Embryonic facial prominence (tissue), 1 donor: ENCODE data around the gene PRKAG2.

Experiments used
- DNase-seq: peaks from one replicate; pipeline ENCODE4 v3.0.0-alpha.2; 2016; ENCODE audit errors: extremely low spot score

PRKAG2 gene

GRCh38 chr7:151769188-151769821 is 107.6 kb downstream of the PRKAG2 start:
- no peak for DNase-seq

GRCh38 chr7:151768805-151769187 is 108.1 kb downstream of the PRKAG2 start:
- DNase-seq: no peak

GRCh38 chr7:151767557-151767956 is 109.4 kb downstream of the PRKAG2 start:
- DNase-seq: no peak

GRCh38 chr7:151764056-151764920 is 112.6 kb downstream of the PRKAG2 start:
- DNase-seq: no peak

- no peak for DNase-seq
These were observed 113.4 kb downstream of the PRKAG2 start for GRCh38 chr7:151763420-151763984.

- DNase-seq: no peak
These were observed 114.2 kb downstream of the PRKAG2 start for GRCh38 chr7:151762583-151763245.

GRCh38 chr7:151761957-151762356 is 115.0 kb downstream of the PRKAG2 start:
- no peak for DNase-seq

- no peak for DNase-seq
These were observed 115.7 kb downstream of the PRKAG2 start for GRCh38 chr7:151761231-151761630.

GRCh38 chr7:151759591-151760042 is 117.3 kb downstream of the PRKAG2 start:
- peak; percentile 44 for DNase-seq

GRCh38 chr7:151758622-151759540 is 118.0 kb downstream of the PRKAG2 start:
- DNase-seq: no peak

- DNase-seq: no peak
These were observed 119.6 kb downstream of the PRKAG2 start for GRCh38 chr7:151757274-151757673.

GRCh38 chr7:151756866-151757265 is 120.0 kb downstream of the PRKAG2 start:
- DNase-seq: no peak

- DNase-seq: no peak
These were observed 120.7 kb downstream of the PRKAG2 start for GRCh38 chr7:151756076-151756731.

- no peak for DNase-seq
These were observed 121.6 kb downstream of the PRKAG2 start for GRCh38 chr7:151755131-151755801.

- no peak for DNase-seq
These were observed 122.2 kb downstream of the PRKAG2 start for GRCh38 chr7:151754688-151755130.

- peak; percentile 60 for DNase-seq
These were observed 122.7 kb downstream of the PRKAG2 start for GRCh38 chr7:151754142-151754590.

- DNase-seq: no peak
These were observed 123.9 kb downstream of the PRKAG2 start for GRCh38 chr7:151752816-151753595.

GRCh38 chr7:151752037-151752436 is 124.9 kb downstream of the PRKAG2 start:
- no peak for DNase-seq

GRCh38 chr7:151748733-151749132 is 128.2 kb downstream of the PRKAG2 start:
- DNase-seq: no peak
